Gastrocnemius medialis (tissue), 4 donors: ENCODE data around the gene KISS1. TPM values are rescaled to one million over a fixed set of nuclear protein-coding genes. Genes with fewer than 3 reads are reported as not detected.

Experiments
- ATAC-seq, 2 donors: fragments of 150-250 bp; one replicate each; pipeline ENCODE4 v1.9.1; 2016
- DNase-seq, 2 donors: peaks; one replicate each; pipeline ENCODE4 v3.0.0-alpha.2; 2019
- H3K27ac ChIP-seq, 4 donors: fragments of 200-600 bp; sonication (generic); 1 replicate in 1 of 4; 2 replicates in 3 of 4; pipeline ENCODE4 v1.5.1; 2016 to 2018; ENCODE audit warnings: mild to moderate bottlenecking in 2 of 4, moderate library complexity in 1 of 4
- H3K27me3 ChIP-seq, 3 donors: fragments of 200-600 bp; sonication (generic) in 2 of 3; 1 replicate in 1 of 3; 2 replicates in 2 of 3; pipeline versions ENCODE4 v1.5.1 to v1.6.0; 2016 to 2019; ENCODE audit warnings: mild to moderate bottlenecking in 1 of 3, moderate library complexity in 1 of 3
- H3K36me3 ChIP-seq, 2 donors: fragments of 200-600 bp; sonication (generic) in 1 of 2; one replicate each; pipeline ENCODE4 v1.5.1; 2017 to 2018
- H3K4me1 ChIP-seq, 2 donors: fragments of 200-600 bp; sonication (generic) in 1 of 2; one replicate each; pipeline ENCODE4 v1.5.1; 2016 to 2017; ENCODE audit warnings: mild to moderate bottlenecking in 2 of 2
- H3K4me3 ChIP-seq, 4 donors: fragments of 200-600 bp; sonication (generic) in 3 of 4; 1 replicate in 1 of 4; 2 replicates in 3 of 4; pipeline ENCODE4 v1.5.1; 2016 to 2019; ENCODE audit warnings: mild to moderate bottlenecking in 2 of 4
- H3K9me3 ChIP-seq, 3 donors: fragments of 200-600 bp; sonication (generic) in 2 of 3; 1 replicate in 1 of 3; 2 replicates in 2 of 3; pipeline ENCODE4 v1.5.1; 2016 to 2019
- CTCF ChIP-seq, 5 experiments: fragments of 450-650 bp in 3 of 5; fragments of 200-600 bp in 2 of 5; sonication (generic) in 2 of 5; IDR thresholded peaks in 4 of 5; conservative IDR thresholded peaks in 1 of 5; 1 replicate in 4 of 5; 2 replicates in 1 of 5; pipeline ENCODE4 v1.5.1; 2016 to 2019; ENCODE audit warnings: antibody characterized with exemption in 5 of 5, mild to moderate bottlenecking in 3 of 5, moderate library complexity in 3 of 5
- POLR2A ChIP-seq, 2 donors: fragments of 450-650 bp; IDR thresholded peaks; one replicate each; pipeline ENCODE4 v1.6.1; 2017; ENCODE audit warnings: antibody characterized with exemption in 2 of 2, mild to moderate bottlenecking in 2 of 2, moderate library complexity in 2 of 2
- in situ Hi-C, 4 donors: fragments of 200-750 bp; cut with MboI; loops; one replicate each; pipeline versions ENCODE4 v1.15.0 to v1.8.0; 2017; ENCODE audit warnings: low sequenced_read_pairs in 4 of 4
- intact Hi-C: fragments of 100-400 bp; cut with DNase I; formaldehyde crosslinking; loops from one replicate; pipeline ENCODE4 v1.15.1; 2023; ENCODE audit warnings: low total_unique reads
- total RNA-seq, 4 donors: library from RNA; depleted of rRNA; stranded (reverse); fragments of >200 nt; gene quantifications; one replicate each; pipeline versions ENCODE4 v1.1.0 to v1.2.3, GENCODE V29; 2016

The KISS1 gene
- total RNA-seq, 4 donors from 2014 or later: not detected

- no peak for ATAC-seq
- DNase-seq: no peak
- Histone ChIP-seq H3K27me3 (peaks cover 0 to 3% (median 0%) of the 10 kb centered on the region in 3 donors), H3K9me3 (no peaks in the 10 kb centered on the region), H3K4me3 (no peak overlapping the region), H3K36me3 (no peaks in the 10 kb centered on the region), H3K27ac (no peak overlapping the region), H3K4me1 (peaks cover 0 to 3% of the 10 kb centered on the region in 2 donors)
- intact Hi-C loops: loop anchor here (1.0 to 2.0 kb wide), 3 partner anchors 37 to 201 kb away; no protein-coding TSS in a partner anchor
- in situ Hi-C loops: loop anchor here in 2 of 4 donors (10.0 to 25.0 kb wide), 2 partner anchors 203 to 350 kb away; partner anchors contain the start of gene MDM4 (in 1 of the 2)
- TF ChIP-seq CTCF (IDR thresholded peaks at IDR 0.05 in 4 of 5, conservative IDR thresholded peaks at IDR 0.05 in 1 of 5): no peak
- TF ChIP-seq POLR2A (IDR thresholded peaks at IDR 0.05): no peak
These were observed 34.4 kb downstream of the KISS1 start for GRCh38 chr1:204161609-204162493.

DNA sequence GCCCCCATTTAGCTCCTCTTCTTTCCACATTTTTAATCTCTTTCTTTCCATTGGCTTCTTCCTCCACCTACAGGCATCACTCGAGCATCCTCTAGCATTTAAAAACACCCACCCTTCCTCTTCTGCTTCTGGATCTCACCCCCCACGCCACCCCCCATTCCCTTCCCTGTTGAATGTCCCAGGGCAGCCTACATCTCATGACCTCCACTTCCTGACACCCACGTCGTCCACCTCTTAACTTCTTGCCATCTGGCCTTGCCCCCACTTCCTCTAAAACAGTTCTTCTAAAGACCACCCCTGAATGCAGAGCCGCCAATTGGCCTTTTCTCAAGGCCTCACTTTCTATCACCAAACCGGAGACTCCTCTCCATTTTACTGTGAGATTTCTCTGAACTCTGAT, 38.3 kb downstream of the KISS1 start:
- Histone ChIP-seq H3K36me3 (no peaks in the 10 kb centered on the region), H3K27me3 (peaks cover 0 to 5% (median 4%) of the 10 kb centered on the region in 3 donors), H3K4me1 (peaks cover 0 to 3% of the 10 kb centered on the region in 2 donors), H3K27ac (no peak overlapping the region), H3K4me3 (no peak overlapping the region), H3K9me3 (no peaks in the 10 kb centered on the region)
- ATAC-seq (no peak), DNase-seq (no peak)
- intact Hi-C loops (no loop called here), in situ Hi-C loops (loop anchor here in 1 of 4 donors (5.0 to 25.0 kb wide), 2 partner anchors 204 to 354 kb away; partner anchors contain the start of gene MDM4)
- TF ChIP-seq CTCF (IDR thresholded peaks at IDR 0.05 in 4 of 5, conservative IDR thresholded peaks at IDR 0.05 in 1 of 5) (no peak), POLR2A (IDR thresholded peaks at IDR 0.05) (no peak)

GRCh38 chr1:204155881-204156280, 40.4 kb downstream of the KISS1 start:
- DNase-seq: no peak
- intact Hi-C loops: no loop called here
- H3K4me1 ChIP-seq: peaks cover 3 to 5% of the 10 kb centered on the region in 2 donors

GRCh38 chr1:204154568-204155255, 41.6 kb downstream of the KISS1 start:
- TF ChIP-seq CTCF (IDR thresholded peaks at IDR 0.05 in 4 of 5, conservative IDR thresholded peaks at IDR 0.05 in 1 of 5) (no peak), POLR2A (IDR thresholded peaks at IDR 0.05) (no peak)
- H3K4me1 ChIP-seq: peaks cover 5 to 7% of the 10 kb centered on the region in 2 donors
- intact Hi-C loops (no loop called here), in situ Hi-C loops (loop anchor here in 1 of 4 donors (5.0 to 25.0 kb wide), 2 partner anchors 208 to 358 kb away; partner anchors contain the start of gene MDM4)
- H3K4me3 ChIP-seq: no peak overlapping the region
- DNase-seq (no peak), ATAC-seq (no peak)
- H3K36me3 ChIP-seq: no peaks in the 10 kb centered on the region
- no peak overlapping the region for H3K27ac ChIP-seq
- peaks cover 7 to 28% (median 20%) of the 10 kb centered on the region in 3 donors for H3K27me3 ChIP-seq
- no peaks in the 10 kb centered on the region for H3K9me3 ChIP-seq

More at GRCh38 chr1:204155881-204156280, 40.4 kb downstream of the KISS1 start:
- Histone ChIP-seq H3K27ac (no peak overlapping the region), H3K27me3 (peaks cover 7 to 22% (median 18%) of the 10 kb centered on the region in 3 donors), H3K4me3 (no peak overlapping the region), H3K9me3 (no peaks in the 10 kb centered on the region), H3K36me3 (no peaks in the 10 kb centered on the region)
- in situ Hi-C loops: loop anchor here in 1 of 4 donors (5.0 to 25.0 kb wide), 2 partner anchors 206 to 356 kb away; partner anchors contain the start of gene MDM4
- TF ChIP-seq POLR2A (IDR thresholded peaks at IDR 0.05) (no peak), CTCF (IDR thresholded peaks at IDR 0.05 in 4 of 5, conservative IDR thresholded peaks at IDR 0.05 in 1 of 5) (no peak)
- no peak for ATAC-seq
